ENCODE measurements around the gene ADAMTS8. TPM values are rescaled to one million over a fixed set of nuclear protein-coding genes. Genes with fewer than 3 reads are reported as not detected.

The ADAMTS8 gene
- total RNA-seq (not detected), polyA plus RNA-seq (not detected)

GRCh38 chr11:130428316-130429119 is at the start of gene ADAMTS8:
Gene ADAMTS8, minus strand, starts transcription at chr11:130428609. Its CDS starts 323 bp downstream, at chr11:130428286.
- peak within 1 kb of the TSS; percentile 13 to 87 (median 60) for H3K4me3 Mint-ChIP-seq
- H3K27me3 Mint-ChIP-seq: peaks cover 40 to 64% of the 10 kb centered on the region in 2 donors
- H3K36me3 Mint-ChIP-seq: no peaks in the 10 kb centered on the region
- peaks cover 14 to 18% (median 14%) of the 10 kb centered on the region in 3 donors for H3K4me1 Mint-ChIP-seq
- H3K27ac Mint-ChIP-seq: peak within 1 kb of the TSS in 2 of 8 donors; percentile 29 to 69
- no peak for DNase-seq
- no peaks in the 10 kb centered on the region for H3K9me3 Mint-ChIP-seq
- ChIA-PET CTCF (no interaction called here), POLR2A (no interaction called here)
- Histone ChIP-seq H3K4me1 (ENCODE audit: insufficient read depth, low read length) (no peaks in the 10 kb centered on the region), H3K27ac (ENCODE audit: low read depth, low read length) (no peak within 1 kb of the TSS), H3K9me3 (ENCODE audit: low read length) (no peaks in the 10 kb centered on the region), H3K4me3 (ENCODE audit: low read length) (no peak within 1 kb of the TSS), H3K36me3 (ENCODE audit: insufficient read depth, low read length) (no peaks in the 10 kb centered on the region), H3K27me3 (ENCODE audit: insufficient read depth, low read length, poor library complexity, severe bottlenecking) (peaks cover 39% of the 10 kb centered on the region)

- H3K4me1 ChIP-seq (ENCODE audit: insufficient read depth, low read length): no peaks in the 10 kb centered on the region
- DNase-seq: no peak
- Mint-ChIP-seq H3K27me3 (peaks cover 0 to 6% of the 10 kb centered on the region in 2 donors), H3K36me3 (no peaks in the 10 kb centered on the region), H3K4me1 (peaks cover 0 to 4% (median 3%) of the 10 kb centered on the region in 3 donors), H3K4me3 (no peak overlapping the region), H3K27ac (peak overlapping the region in 1 of 8 donors; percentile 54), H3K9me3 (no peaks in the 10 kb centered on the region)
- no peaks in the 10 kb centered on the region for H3K36me3 ChIP-seq (ENCODE audit: insufficient read depth, low read length)
- ChIA-PET POLR2A (no interaction called here), CTCF (no interaction called here)
- no peaks in the 10 kb centered on the region for H3K9me3 ChIP-seq (ENCODE audit: low read length)
- no peaks in the 10 kb centered on the region for H3K27me3 ChIP-seq (ENCODE audit: insufficient read depth, low read length, poor library complexity, severe bottlenecking)
- H3K27ac ChIP-seq (ENCODE audit: low read depth, low read length): no peak overlapping the region
- no peak overlapping the region for H3K4me3 ChIP-seq (ENCODE audit: low read length)
Observed at GRCh38 chr11:130477586-130478203, 49.3 kb upstream of the ADAMTS8 start.

- H3K9me3 ChIP-seq (ENCODE audit: low read length): no peaks in the 10 kb centered on the region
- ChIA-PET POLR2A (no interaction called here), CTCF (no interaction called here)
- H3K4me1 ChIP-seq (ENCODE audit: insufficient read depth, low read length): no peaks in the 10 kb centered on the region
- no peak overlapping the region for H3K4me3 ChIP-seq (ENCODE audit: low read length)
- no peak overlapping the region for H3K4me3 Mint-ChIP-seq
- no peaks in the 10 kb centered on the region for H3K36me3 Mint-ChIP-seq
- no peaks in the 10 kb centered on the region for H3K9me3 Mint-ChIP-seq
- peaks cover 0 to 4% (median 3%) of the 10 kb centered on the region in 3 donors for H3K4me1 Mint-ChIP-seq
- DNase-seq: no peak
- no peaks in the 10 kb centered on the region for H3K36me3 ChIP-seq (ENCODE audit: insufficient read depth, low read length)
- peak overlapping the region in 2 of 8 donors; percentile 78 to 82 for H3K27ac Mint-ChIP-seq
- no peaks in the 10 kb centered on the region for H3K27me3 ChIP-seq (ENCODE audit: insufficient read depth, low read length, poor library complexity, severe bottlenecking)
- H3K27ac ChIP-seq (ENCODE audit: low read depth, low read length): no peak overlapping the region
- peaks cover 0 to 6% of the 10 kb centered on the region in 2 donors for H3K27me3 Mint-ChIP-seq
Observed at GRCh38 chr11:130476922-130477491, 48.6 kb upstream of the ADAMTS8 start.

- ChIA-PET POLR2A (no interaction called here), CTCF (no interaction called here)
- Histone ChIP-seq H3K4me3 (ENCODE audit: low read length) (no peak overlapping the region), H3K36me3 (ENCODE audit: insufficient read depth, low read length) (no peaks in the 10 kb centered on the region), H3K27me3 (ENCODE audit: insufficient read depth, low read length, poor library complexity, severe bottlenecking) (no peaks in the 10 kb centered on the region), H3K4me1 (ENCODE audit: insufficient read depth, low read length) (no peaks in the 10 kb centered on the region), H3K27ac (ENCODE audit: low read depth, low read length) (no peak overlapping the region), H3K9me3 (ENCODE audit: low read length) (no peaks in the 10 kb centered on the region)
- H3K9me3 Mint-ChIP-seq: no peaks in the 10 kb centered on the region
- peaks cover 0 to 4% (median 3%) of the 10 kb centered on the region in 3 donors for H3K4me1 Mint-ChIP-seq
- peak overlapping the region in 1 of 8 donors; percentile 82 for H3K27ac Mint-ChIP-seq
- H3K27me3 Mint-ChIP-seq: peaks cover 0 to 6% of the 10 kb centered on the region in 2 donors
- H3K36me3 Mint-ChIP-seq: no peaks in the 10 kb centered on the region
- no peak overlapping the region for H3K4me3 Mint-ChIP-seq
- DNase-seq: no peak
Observed at GRCh38 chr11:130476200-130476921, 48.0 kb upstream of the ADAMTS8 start.

- no peaks in the 10 kb centered on the region for H3K4me1 ChIP-seq (ENCODE audit: insufficient read depth, low read length)
- H3K36me3 ChIP-seq (ENCODE audit: insufficient read depth, low read length): no peaks in the 10 kb centered on the region
- H3K27ac ChIP-seq (ENCODE audit: low read depth, low read length): no peak overlapping the region
- Mint-ChIP-seq H3K36me3 (no peaks in the 10 kb centered on the region), H3K27ac (peak overlapping the region in 2 of 8 donors; percentile 17 to 44), H3K27me3 (peaks cover 0 to 6% of the 10 kb centered on the region in 2 donors), H3K4me1 (peaks cover 0 to 4% (median 3%) of the 10 kb centered on the region in 3 donors), H3K4me3 (no peak overlapping the region), H3K9me3 (no peaks in the 10 kb centered on the region)
- ChIA-PET CTCF (no interaction called here), POLR2A (no interaction called here)
- no peak overlapping the region for H3K4me3 ChIP-seq (ENCODE audit: low read length)
- no peaks in the 10 kb centered on the region for H3K27me3 ChIP-seq (ENCODE audit: insufficient read depth, low read length, poor library complexity, severe bottlenecking)
- no peak for DNase-seq
- H3K9me3 ChIP-seq (ENCODE audit: low read length): no peaks in the 10 kb centered on the region
Observed at GRCh38 chr11:130475426-130476053, 47.1 kb upstream of the ADAMTS8 start.

GRCh38 chr11:130474637-130475400 is 46.4 kb upstream of the ADAMTS8 start:
- peaks cover 0 to 6% of the 10 kb centered on the region in 2 donors for H3K27me3 Mint-ChIP-seq
- no peaks in the 10 kb centered on the region for H3K36me3 ChIP-seq (ENCODE audit: insufficient read depth, low read length)
- H3K9me3 ChIP-seq (ENCODE audit: low read length): no peaks in the 10 kb centered on the region
- no peak overlapping the region for H3K4me3 ChIP-seq (ENCODE audit: low read length)
- CTCF ChIA-PET: no interaction called here
- no peak overlapping the region for H3K27ac ChIP-seq (ENCODE audit: low read depth, low read length)
- no peaks in the 10 kb centered on the region for H3K9me3 Mint-ChIP-seq
- peaks cover 0 to 4% (median 3%) of the 10 kb centered on the region in 3 donors for H3K4me1 Mint-ChIP-seq
- peak overlapping the region in 1 of 8 donors; percentile 17 for H3K27ac Mint-ChIP-seq
- no peak for DNase-seq
- H3K36me3 Mint-ChIP-seq: no peaks in the 10 kb centered on the region
- no peak overlapping the region for H3K4me3 Mint-ChIP-seq
- no peaks in the 10 kb centered on the region for H3K4me1 ChIP-seq (ENCODE audit: insufficient read depth, low read length)
- no peaks in the 10 kb centered on the region for H3K27me3 ChIP-seq (ENCODE audit: insufficient read depth, low read length, poor library complexity, severe bottlenecking)
- POLR2A ChIA-PET: no interaction called here

GRCh38 chr11:130473795-130474377 is 45.5 kb upstream of the ADAMTS8 start:
- H3K9me3 ChIP-seq (ENCODE audit: low read length): no peaks in the 10 kb centered on the region
- ChIA-PET POLR2A (no interaction called here), CTCF (no interaction called here)
- Mint-ChIP-seq H3K9me3 (no peaks in the 10 kb centered on the region), H3K36me3 (no peaks in the 10 kb centered on the region), H3K4me1 (peaks cover 0 to 4% (median 3%) of the 10 kb centered on the region in 3 donors), H3K27me3 (peaks cover 0 to 6% of the 10 kb centered on the region in 2 donors), H3K4me3 (no peak overlapping the region), H3K27ac (no peak overlapping the region)
- H3K27me3 ChIP-seq (ENCODE audit: insufficient read depth, low read length, poor library complexity, severe bottlenecking): no peaks in the 10 kb centered on the region
- no peak overlapping the region for H3K4me3 ChIP-seq (ENCODE audit: low read length)
- H3K4me1 ChIP-seq (ENCODE audit: insufficient read depth, low read length): no peaks in the 10 kb centered on the region
- no peak overlapping the region for H3K27ac ChIP-seq (ENCODE audit: low read depth, low read length)
- H3K36me3 ChIP-seq (ENCODE audit: insufficient read depth, low read length): no peaks in the 10 kb centered on the region
- no peak for DNase-seq

Data from CD8-positive, alpha-beta memory T cell (primary cell).